ENCODE measurements around the gene PLCH2. TPM values are rescaled to one million over a fixed set of nuclear protein-coding genes. Genes with fewer than 3 reads are reported as not detected.

PLCH2 gene
- total RNA-seq, result 0.13 TPM in 1 of 2 replicates, not detected in the other
- long read RNA-seq, result 0 reads

GRCh38 chr1:2476061-2476999 is at the start of gene PLCH2:
TSS of gene PLCH2 (plus strand) at chr1:2476289. CDS start at chr1:2476589, 300 bp downstream.
- no peak for TF ChIP-seq CTCF (IDR thresholded peaks at IDR 0.05; ENCODE audit: unreplicated experiment)
- no peak for DNase-seq (ENCODE audit: low spot score, unreplicated experiment)
- Mint-ChIP-seq H3K9me3 (ENCODE audit: low read depth) (no peaks in the 10 kb centered on the region), H3K4me1 (ENCODE audit: low read depth) (no peaks in the 10 kb centered on the region), H3K36me3 (ENCODE audit: insufficient read depth) (no peaks in the 10 kb centered on the region), H3K27ac (no peak within 1 kb of the TSS), H3K4me3 (ENCODE audit: low read depth) (no peak within 1 kb of the TSS), H3K27me3 (no peaks in the 10 kb centered on the region)

- Mint-ChIP-seq H3K4me3 (ENCODE audit: low read depth) (no peak overlapping the region), H3K36me3 (ENCODE audit: insufficient read depth) (no peaks in the 10 kb centered on the region), H3K27ac (no peak overlapping the region), H3K9me3 (ENCODE audit: low read depth) (peaks cover 3% of the 10 kb centered on the region), H3K4me1 (ENCODE audit: low read depth) (no peaks in the 10 kb centered on the region), H3K27me3 (peaks cover 15% of the 10 kb centered on the region)
- no peak for TF ChIP-seq CTCF (IDR thresholded peaks at IDR 0.05; ENCODE audit: unreplicated experiment)
- DNase-seq (ENCODE audit: low spot score, unreplicated experiment), result no peak
Observed at GRCh38 chr1:2426540-2426939, 49.5 kb upstream of the PLCH2 start.

GRCh38 chr1:2427051-2427450 is 49.0 kb upstream of the PLCH2 start:
- no peak for DNase-seq (ENCODE audit: low spot score, unreplicated experiment)
- no peaks in the 10 kb centered on the region for H3K36me3 Mint-ChIP-seq (ENCODE audit: insufficient read depth)
- peaks cover 15% of the 10 kb centered on the region for H3K27me3 Mint-ChIP-seq
- TF ChIP-seq CTCF (IDR thresholded peaks at IDR 0.05; ENCODE audit: unreplicated experiment), result no peak
- H3K4me1 Mint-ChIP-seq (ENCODE audit: low read depth), result no peaks in the 10 kb centered on the region
- no peak overlapping the region for H3K4me3 Mint-ChIP-seq (ENCODE audit: low read depth)
- H3K27ac Mint-ChIP-seq, result no peak overlapping the region
- H3K9me3 Mint-ChIP-seq (ENCODE audit: low read depth), result peaks cover 3% of the 10 kb centered on the region

- no peak for TF ChIP-seq CTCF (IDR thresholded peaks at IDR 0.05; ENCODE audit: unreplicated experiment)
Observed at GRCh38 chr1:2427976-2428375, 48.1 kb upstream of the PLCH2 start.

GRCh38 chr1:2428490-2428889 is 47.6 kb upstream of the PLCH2 start:
- no peak overlapping the region for H3K4me3 Mint-ChIP-seq (ENCODE audit: low read depth)
- H3K9me3 Mint-ChIP-seq (ENCODE audit: low read depth), result no peaks in the 10 kb centered on the region
- H3K27me3 Mint-ChIP-seq, result peaks cover 3% of the 10 kb centered on the region
- no peaks in the 10 kb centered on the region for H3K36me3 Mint-ChIP-seq (ENCODE audit: insufficient read depth)
- no peak overlapping the region for H3K27ac Mint-ChIP-seq
- DNase-seq (ENCODE audit: low spot score, unreplicated experiment), result no peak
- H3K4me1 Mint-ChIP-seq (ENCODE audit: low read depth), result no peaks in the 10 kb centered on the region
- TF ChIP-seq CTCF (IDR thresholded peaks at IDR 0.05; ENCODE audit: unreplicated experiment), result no peak

More at GRCh38 chr1:2427976-2428375, 48.1 kb upstream of the PLCH2 start:
- DNase-seq (ENCODE audit: low spot score, unreplicated experiment), result no peak
- Mint-ChIP-seq H3K36me3 (ENCODE audit: insufficient read depth) (no peaks in the 10 kb centered on the region), H3K27ac (no peak overlapping the region), H3K27me3 (peaks cover 7% of the 10 kb centered on the region), H3K9me3 (ENCODE audit: low read depth) (peaks cover under 1% of the 10 kb centered on the region), H3K4me3 (ENCODE audit: low read depth) (no peak overlapping the region), H3K4me1 (ENCODE audit: low read depth) (no peaks in the 10 kb centered on the region)

Measured in progenitor cell of endocrine pancreas (in vitro differentiated cells).